GM12878 (cell line): ENCODE results near the gene MTMR4.
A peak's percentile ranks its signal among the peaks of the same experiment; 100 is the strongest.

Source experiments
- BHLHE40 ChIP-seq, 2 experiments: fragments of 450-650 bp in 1 of 2; IDR thresholded peaks; 2 replicates each; pipeline ENCODE4 v1.6.1; 2011 to 2017; ENCODE audit warnings: low read depth in 2 of 2, borderline replicate concordance in 1 of 2, improper control_type of control experiment in 1 of 2, low read length in 1 of 2, mild to moderate bottlenecking in 1 of 2
- EP300 ChIP-seq, 2 experiments: fragments of 150-350 bp in 1 of 2; IDR thresholded peaks; 2 replicates each; pipeline ENCODE4 v1.6.1; 2011 to 2012; ENCODE audit warnings: low read depth in 2 of 2, low read length in 2 of 2, borderline replicate concordance in 1 of 2, improper control_type of control experiment in 1 of 2, inconsistent platforms in 1 of 2; ENCODE audit not compliant: control insufficient read depth in 1 of 2
- HDAC2 ChIP-seq: fragments of 200-600 bp; sonication (generic); IDR thresholded peaks from 2 replicates; pipeline ENCODE4 v1.6.1; 2017
- MXI1 ChIP-seq: fragments of 150-350 bp; IDR thresholded peaks from 2 replicates; pipeline ENCODE4 v1.6.1; 2011; ENCODE audit warnings: low read depth, mild to moderate bottlenecking, inconsistent platforms, low read length, improper control_type of control experiment
- POLR2A ChIP-seq: IDR thresholded peaks from 2 replicates; pipeline ENCODE4 v1.6.1; 2011; ENCODE audit warnings: low read depth, mild to moderate bottlenecking, low read length
- TARDBP ChIP-seq: IDR thresholded peaks from 2 replicates; pipeline ENCODE4 v1.6.1; 2016; ENCODE audit warnings: borderline replicate concordance
- TF ChIP-seq, protein P1 (sequence below), 3 experiments: IDR thresholded peaks in 2 of 3; conservative IDR thresholded peaks in 1 of 3; 2 replicates each; pipeline ENCODE4 v1.5.1; 2011; ENCODE audit warnings: low read depth in 3 of 3, low read length in 3 of 3, mild to moderate bottlenecking in 3 of 3, control low read depth in 2 of 3, moderate library complexity in 2 of 3, inconsistent platforms in 1 of 3, mixed read lengths in 1 of 3; ENCODE audit not compliant: control insufficient read depth in 2 of 3, insufficient read depth in 1 of 3; ENCODE audit errors: extremely low read depth in 1 of 3
- TF ChIP-seq, protein P2 (sequence below): IDR thresholded peaks from 2 replicates; pipeline ENCODE4 v1.6.1; 2011; ENCODE audit warnings: low read depth, low read length, improper control_type of control experiment, borderline replicate concordance
- TF ChIP-seq, protein P3 (sequence below): IDR thresholded peaks from 2 replicates; pipeline ENCODE4 v1.6.1; 2011; ENCODE audit warnings: borderline replicate concordance, low read depth, mild to moderate bottlenecking, moderate library complexity, mixed read lengths, low read length; ENCODE audit not compliant: insufficient read depth; ENCODE audit errors: extremely low read length

DNA sequence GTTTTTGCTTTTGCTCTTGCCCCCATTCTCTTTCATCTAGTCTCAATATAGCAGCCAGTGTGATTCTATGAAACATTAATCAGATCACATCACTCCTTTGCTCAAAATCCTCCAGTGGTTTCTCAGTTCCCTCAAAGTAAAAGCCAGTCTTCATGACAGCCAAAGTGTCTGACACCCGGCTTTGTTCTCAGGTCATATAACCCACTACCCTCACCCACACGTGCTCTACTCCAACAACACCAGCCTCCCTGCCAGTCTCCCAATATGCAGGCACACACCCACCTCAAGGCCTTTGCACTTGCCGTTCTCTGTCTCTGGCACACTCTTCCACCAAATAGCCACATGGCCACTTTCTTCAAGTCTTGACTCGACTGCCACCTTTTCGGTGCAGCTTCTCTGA, 4.4 kb downstream of the MTMR4 start:
- TF ChIP-seq BHLHE40 (IDR thresholded peaks at IDR 0.05; ENCODE audit: borderline replicate concordance in 1 of 2, low read depth in 2 of 2, low read length in 1 of 2) = peak; percentile 62 to 75
- TF ChIP-seq HDAC2 = no peak
- TF ChIP-seq, protein P1, sequence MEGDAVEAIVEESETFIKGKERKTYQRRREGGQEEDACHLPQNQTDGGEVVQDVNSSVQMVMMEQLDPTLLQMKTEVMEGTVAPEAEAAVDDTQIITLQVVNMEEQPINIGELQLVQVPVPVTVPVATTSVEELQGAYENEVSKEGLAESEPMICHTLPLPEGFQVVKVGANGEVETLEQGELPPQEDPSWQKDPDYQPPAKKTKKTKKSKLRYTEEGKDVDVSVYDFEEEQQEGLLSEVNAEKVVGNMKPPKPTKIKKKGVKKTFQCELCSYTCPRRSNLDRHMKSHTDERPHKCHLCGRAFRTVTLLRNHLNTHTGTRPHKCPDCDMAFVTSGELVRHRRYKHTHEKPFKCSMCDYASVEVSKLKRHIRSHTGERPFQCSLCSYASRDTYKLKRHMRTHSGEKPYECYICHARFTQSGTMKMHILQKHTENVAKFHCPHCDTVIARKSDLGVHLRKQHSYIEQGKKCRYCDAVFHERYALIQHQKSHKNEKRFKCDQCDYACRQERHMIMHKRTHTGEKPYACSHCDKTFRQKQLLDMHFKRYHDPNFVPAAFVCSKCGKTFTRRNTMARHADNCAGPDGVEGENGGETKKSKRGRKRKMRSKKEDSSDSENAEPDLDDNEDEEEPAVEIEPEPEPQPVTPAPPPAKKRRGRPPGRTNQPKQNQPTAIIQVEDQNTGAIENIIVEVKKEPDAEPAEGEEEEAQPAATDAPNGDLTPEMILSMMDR (IDR thresholded peaks at IDR 0.05 in 2 of 3, conservative IDR thresholded peaks at IDR 0.05 in 1 of 3; ENCODE audit: control insufficient read depth in 2 of 3, extremely low read depth in 1 of 3, insufficient read depth in 1 of 3, low read depth in 3 of 3, low read length in 3 of 3) = no peak
- TF ChIP-seq TARDBP = no peak
- TF ChIP-seq, protein P2, sequence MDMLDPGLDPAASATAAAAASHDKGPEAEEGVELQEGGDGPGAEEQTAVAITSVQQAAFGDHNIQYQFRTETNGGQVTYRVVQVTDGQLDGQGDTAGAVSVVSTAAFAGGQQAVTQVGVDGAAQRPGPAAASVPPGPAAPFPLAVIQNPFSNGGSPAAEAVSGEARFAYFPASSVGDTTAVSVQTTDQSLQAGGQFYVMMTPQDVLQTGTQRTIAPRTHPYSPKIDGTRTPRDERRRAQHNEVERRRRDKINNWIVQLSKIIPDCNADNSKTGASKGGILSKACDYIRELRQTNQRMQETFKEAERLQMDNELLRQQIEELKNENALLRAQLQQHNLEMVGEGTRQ = no peak
- TF ChIP-seq MXI1 = 0 out of 2 replicates have a peak, but pooled peaks have one; percentile 37
- TF ChIP-seq, protein P3, sequence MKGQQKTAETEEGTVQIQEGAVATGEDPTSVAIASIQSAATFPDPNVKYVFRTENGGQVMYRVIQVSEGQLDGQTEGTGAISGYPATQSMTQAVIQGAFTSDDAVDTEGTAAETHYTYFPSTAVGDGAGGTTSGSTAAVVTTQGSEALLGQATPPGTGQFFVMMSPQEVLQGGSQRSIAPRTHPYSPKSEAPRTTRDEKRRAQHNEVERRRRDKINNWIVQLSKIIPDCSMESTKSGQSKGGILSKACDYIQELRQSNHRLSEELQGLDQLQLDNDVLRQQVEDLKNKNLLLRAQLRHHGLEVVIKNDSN = no peak
- no peak for TF ChIP-seq EP300 (IDR thresholded peaks at IDR 0.05; ENCODE audit: borderline replicate concordance in 1 of 2, control insufficient read depth in 1 of 2, low read depth in 2 of 2, low read length in 2 of 2)
- no peak for TF ChIP-seq POLR2A
